Kidney epithelial cell (primary cell): ENCODE measurements around the gene COA4. TPM values are rescaled to one million over a fixed set of nuclear protein-coding genes. Genes with fewer than 3 reads are reported as not detected.
A peak's percentile ranks its signal among the peaks of the same experiment; 100 is the strongest.

ENCODE experiments used
- DNase-seq: peaks from one replicate; pipeline ENCODE4 v3.0.0-alpha.2; 2010; ENCODE audit warnings: low read depth
- H3K27me3 ChIP-seq: 2 replicates; pipeline ENCODE4 v1.6.0; 2011; ENCODE audit warnings: low read length; ENCODE audit not compliant: control insufficient read depth, insufficient read depth
- H3K36me3 ChIP-seq: 2 replicates; pipeline ENCODE4 v1.5.1; 2011; ENCODE audit warnings: low read length; ENCODE audit not compliant: control insufficient read depth, insufficient read depth
- H3K4me3 ChIP-seq: 2 replicates; pipeline ENCODE4 v1.5.1; 2011; ENCODE audit warnings: low read depth, mild to moderate bottlenecking, control low read depth, low read length
- CTCF ChIP-seq: IDR thresholded peaks from 2 replicates; pipeline ENCODE4 v1.5.1; 2011; ENCODE audit warnings: mild to moderate bottlenecking, moderate library complexity, low read length, control low read depth, inconsistent platforms; ENCODE audit not compliant: insufficient read depth, poor library complexity, severe bottlenecking
- total RNA-seq: library from RNA; depleted of rRNA; stranded (reverse); fragments of >200 nt; gene quantifications from 2 replicates; pipeline ENCODE4 v1.2.3, GENCODE V29; 2015

Gene COA4
- total RNA-seq, 1 donor from 2014 or later, result 103 TPM

- no peak overlapping the region for H3K4me3 ChIP-seq
- no peaks in the 10 kb centered on the region for H3K27me3 ChIP-seq
- TF ChIP-seq CTCF, result no peak
- DNase-seq, result no peak
- peaks cover 1% of the 10 kb centered on the region for H3K36me3 ChIP-seq
Observed at GRCh38 chr11:73852049-73852448, 24.6 kb downstream of the COA4 start.

- TF ChIP-seq CTCF, result no peak
- H3K36me3 ChIP-seq, result peaks cover 1% of the 10 kb centered on the region
- DNase-seq, result no peak
- H3K4me3 ChIP-seq, result no peak overlapping the region
- H3K27me3 ChIP-seq, result no peaks in the 10 kb centered on the region
Observed at GRCh38 chr11:73851046-73851764, 25.4 kb downstream of the COA4 start.

GRCh38 chr11:73839123-73839457 is 37.6 kb downstream of the COA4 start:
- H3K4me3 ChIP-seq, result no peak overlapping the region
- TF ChIP-seq CTCF, result no peak
- no peaks in the 10 kb centered on the region for H3K27me3 ChIP-seq
- H3K36me3 ChIP-seq, result no peaks in the 10 kb centered on the region
- DNase-seq, result no peak

- Histone ChIP-seq H3K36me3 (no peaks in the 10 kb centered on the region), H3K4me3 (no peak overlapping the region), H3K27me3 (no peaks in the 10 kb centered on the region)
- DNase-seq, result peak; percentile 23
- no peak for TF ChIP-seq CTCF
Observed at GRCh38 chr11:73838443-73839122, 38.1 kb downstream of the COA4 start.

GRCh38 chr11:73833067-73833466 is 43.6 kb downstream of the COA4 start:
- TF ChIP-seq CTCF, result no peak
- H3K27me3 ChIP-seq, result no peaks in the 10 kb centered on the region
- H3K36me3 ChIP-seq, result no peaks in the 10 kb centered on the region
- no peak overlapping the region for H3K4me3 ChIP-seq
- no peak for DNase-seq

GRCh38 chr11:73830261-73830660 is 46.4 kb downstream of the COA4 start:
- Histone ChIP-seq H3K36me3 (no peaks in the 10 kb centered on the region), H3K4me3 (no peak overlapping the region), H3K27me3 (no peaks in the 10 kb centered on the region)
- no peak for DNase-seq
- TF ChIP-seq CTCF, result no peak
